Measurements from ENCODE around the gene DPYSL5. TPM values are rescaled to one million over a fixed set of nuclear protein-coding genes. Genes with fewer than 3 reads are reported as not detected.
"Not testable (repeated sequence)": the region's sequence is repeated elsewhere in the genome, so short reads cannot be mapped to it uniquely, and the experiment has no call there.

The DPYSL5 gene
- total RNA-seq, 4 donors from 2014 or later = not detected

- Histone ChIP-seq H3K27me3 (no peaks in the 10 kb centered on the region), H3K36me3 (no peaks in the 10 kb centered on the region), H3K9me3 (no peaks in the 10 kb centered on the region), H3K27ac (no peak overlapping the region), H3K4me3 (no peak overlapping the region), H3K4me1 (peaks cover 0 to 7% (median 0%) of the 10 kb centered on the region in 4 donors)
- DNase-seq (ENCODE audit: low spot score in 2 of 2) = no peak
- WGBS, 2 donors = 86 to 88% methylated on average over 5 of the region's 5 CpGs
- no peak for TF ChIP-seq EP300 (IDR thresholded peaks at IDR 0.05)
- TF ChIP-seq, protein P1, sequence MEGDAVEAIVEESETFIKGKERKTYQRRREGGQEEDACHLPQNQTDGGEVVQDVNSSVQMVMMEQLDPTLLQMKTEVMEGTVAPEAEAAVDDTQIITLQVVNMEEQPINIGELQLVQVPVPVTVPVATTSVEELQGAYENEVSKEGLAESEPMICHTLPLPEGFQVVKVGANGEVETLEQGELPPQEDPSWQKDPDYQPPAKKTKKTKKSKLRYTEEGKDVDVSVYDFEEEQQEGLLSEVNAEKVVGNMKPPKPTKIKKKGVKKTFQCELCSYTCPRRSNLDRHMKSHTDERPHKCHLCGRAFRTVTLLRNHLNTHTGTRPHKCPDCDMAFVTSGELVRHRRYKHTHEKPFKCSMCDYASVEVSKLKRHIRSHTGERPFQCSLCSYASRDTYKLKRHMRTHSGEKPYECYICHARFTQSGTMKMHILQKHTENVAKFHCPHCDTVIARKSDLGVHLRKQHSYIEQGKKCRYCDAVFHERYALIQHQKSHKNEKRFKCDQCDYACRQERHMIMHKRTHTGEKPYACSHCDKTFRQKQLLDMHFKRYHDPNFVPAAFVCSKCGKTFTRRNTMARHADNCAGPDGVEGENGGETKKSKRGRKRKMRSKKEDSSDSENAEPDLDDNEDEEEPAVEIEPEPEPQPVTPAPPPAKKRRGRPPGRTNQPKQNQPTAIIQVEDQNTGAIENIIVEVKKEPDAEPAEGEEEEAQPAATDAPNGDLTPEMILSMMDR (IDR thresholded peaks at IDR 0.05) = no peak
- TF ChIP-seq POLR2A (IDR thresholded peaks at IDR 0.05) = no peak
Observed at GRCh38 chr2:26917135-26917836, 69.4 kb downstream of the DPYSL5 start.

GRCh38 chr2:26921323-26921722 lies 73.4 kb downstream of the DPYSL5 start:
- H3K4me3 ChIP-seq = no peak overlapping the region
- no peak for DNase-seq (ENCODE audit: low spot score in 2 of 2)
- H3K27ac ChIP-seq = no peak overlapping the region
- H3K27me3 ChIP-seq = no peaks in the 10 kb centered on the region
- peaks cover 0 to 6% (median 0%) of the 10 kb centered on the region in 4 donors for H3K4me1 ChIP-seq
- no peaks in the 10 kb centered on the region for H3K36me3 ChIP-seq
- H3K9me3 ChIP-seq = no peaks in the 10 kb centered on the region
- no peak for TF ChIP-seq POLR2A (IDR thresholded peaks at IDR 0.05)
- TF ChIP-seq, protein P1 (IDR thresholded peaks at IDR 0.05) = no peak
- TF ChIP-seq EP300 (IDR thresholded peaks at IDR 0.05) = no peak
- WGBS, 2 donors = 75 to 84% methylated on average over 5 of the region's 5 CpGs

- TF ChIP-seq EP300 (IDR thresholded peaks at IDR 0.05) = no peak
- TF ChIP-seq, protein P1 (IDR thresholded peaks at IDR 0.05) = peak; percentile 32 to 59 (median 36)
- no peak for TF ChIP-seq POLR2A (IDR thresholded peaks at IDR 0.05)
- WGBS, 2 donors = 18 to 23% methylated on average over 8 of the region's 8 CpGs
Observed at GRCh38 chr2:26922405-26923188, 74.7 kb downstream of the DPYSL5 start.

DNA sequence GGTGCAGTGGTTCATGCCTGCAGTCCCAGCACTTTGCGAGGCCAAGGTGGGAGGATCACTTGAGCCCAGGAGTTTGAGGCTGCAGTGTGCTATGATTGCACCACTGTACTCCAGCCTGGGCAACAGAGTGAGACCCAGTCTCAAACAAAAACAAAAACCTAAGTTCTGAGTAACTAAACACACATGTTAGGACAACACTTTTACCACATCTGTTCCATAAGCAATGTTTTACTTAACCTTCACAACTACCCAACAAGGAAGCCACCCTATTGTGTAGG lies 75.2 kb downstream of the DPYSL5 start:
- not testable (repeated sequence) for H3K27ac ChIP-seq; H3K4me3 ChIP-seq; H3K4me1 ChIP-seq; H3K36me3 ChIP-seq; H3K27me3 ChIP-seq; H3K9me3 ChIP-seq; DNase-seq (ENCODE audit: low spot score in 2 of 2)
- 80 to 86% methylated on average over 1 of the region's 1 CpG for WGBS, 2 donors

More at GRCh38 chr2:26922405-26923188, 74.7 kb downstream of the DPYSL5 start:
- Histone ChIP-seq H3K27ac (no peak overlapping the region), H3K4me3 (no peak overlapping the region), H3K27me3 (no peaks in the 10 kb centered on the region), H3K36me3 (no peaks in the 10 kb centered on the region), H3K4me1 (peaks cover 0 to 6% (median 0%) of the 10 kb centered on the region in 4 donors), H3K9me3 (no peaks in the 10 kb centered on the region)
- DNase-seq (ENCODE audit: low spot score in 2 of 2) = peak in 1 of 2 donors; percentile 23

DNA sequence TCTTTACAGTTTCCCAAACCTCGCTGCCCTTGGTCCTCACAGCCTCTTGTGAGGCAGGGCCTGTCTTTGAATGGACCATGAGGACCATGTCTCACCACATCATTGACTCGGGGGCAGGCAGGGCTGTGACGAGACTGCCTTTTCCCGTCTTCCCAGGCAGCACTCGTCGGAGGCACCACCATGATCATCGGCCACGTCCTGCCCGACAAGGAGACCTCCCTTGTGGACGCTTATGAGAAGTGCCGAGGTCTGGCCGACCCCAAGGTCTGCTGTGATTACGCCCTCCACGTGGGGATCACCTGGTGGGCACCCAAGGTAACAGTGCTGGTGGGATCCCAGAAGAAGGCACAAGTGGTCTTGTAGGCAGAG lies 76.8 kb downstream of the DPYSL5 start:
- TF ChIP-seq, protein P1 (IDR thresholded peaks at IDR 0.05) = no peak
- TF ChIP-seq POLR2A (IDR thresholded peaks at IDR 0.05) = no peak
- TF ChIP-seq EP300 (IDR thresholded peaks at IDR 0.05) = no peak
- Histone ChIP-seq H3K27ac (no peak overlapping the region), H3K27me3 (peaks cover 0 to 4% of the 10 kb centered on the region in 2 donors), H3K36me3 (no peaks in the 10 kb centered on the region), H3K4me3 (no peak overlapping the region), H3K9me3 (no peaks in the 10 kb centered on the region), H3K4me1 (peaks cover 0 to 6% (median 0%) of the 10 kb centered on the region in 4 donors)
- no peak for DNase-seq (ENCODE audit: low spot score in 2 of 2)
- 91 to 93% methylated on average over 14 of the region's 14 CpGs for WGBS, 2 donors

All from tibial nerve (tissue), 4 donors.